Embryonic facial prominence (tissue), 1 donor: ENCODE results near the gene EPB41L5.
"Not testable (repeated sequence)": the region's sequence is repeated elsewhere in the genome, so short reads cannot be mapped to it uniquely, and the experiment has no call there.

Source experiments
- DNase-seq: peaks from one replicate; pipeline ENCODE4 v3.0.0-alpha.2; 2016; ENCODE audit errors: extremely low spot score

Gene EPB41L5

GRCh38 chr2:120141300-120142069 lies 128.6 kb downstream of the EPB41L5 start:
- DNase-seq, result no peak

GRCh38 chr2:120142528-120143219 lies 129.8 kb downstream of the EPB41L5 start:
- DNase-seq, result no peak

- DNase-seq, result no peak
These were observed 135.4 kb downstream of the EPB41L5 start for GRCh38 chr2:120148229-120148628.

GRCh38 chr2:120148669-120149068 lies 135.8 kb downstream of the EPB41L5 start:
- DNase-seq, result no peak

- DNase-seq, result no peak
These were observed 136.5 kb downstream of the EPB41L5 start for GRCh38 chr2:120149406-120149805.

GRCh38 chr2:120150040-120150482 lies 137.2 kb downstream of the EPB41L5 start:
- no peak for DNase-seq

GRCh38 chr2:120155308-120155707 lies 142.4 kb downstream of the EPB41L5 start:
- no peak for DNase-seq

GRCh38 chr2:120158658-120159057 lies 145.8 kb downstream of the EPB41L5 start:
- DNase-seq, result not testable (repeated sequence)

- no peak for DNase-seq
These were observed 148.3 kb downstream of the EPB41L5 start for GRCh38 chr2:120161190-120161589.

GRCh38 chr2:120162716-120163115 lies 149.8 kb downstream of the EPB41L5 start:
- DNase-seq, result no peak

- no peak for DNase-seq
These were observed 154.4 kb downstream of the EPB41L5 start for GRCh38 chr2:120167272-120167671.

GRCh38 chr2:120169020-120169419 lies 156.1 kb downstream of the EPB41L5 start:
- no peak for DNase-seq

GRCh38 chr2:120174963-120175581 lies 162.2 kb downstream of the EPB41L5 start:
- DNase-seq, result peak; percentile 64

GRCh38 chr2:120176526-120176925 lies 163.6 kb downstream of the EPB41L5 start:
- DNase-seq, result no peak

- DNase-seq, result no peak
These were observed 164.2 kb downstream of the EPB41L5 start for GRCh38 chr2:120177001-120177621.

GRCh38 chr2:120177973-120178372 lies 165.1 kb downstream of the EPB41L5 start:
- no peak for DNase-seq

GRCh38 chr2:120179396-120179795 lies 166.5 kb downstream of the EPB41L5 start:
- DNase-seq, result no peak

- no peak for DNase-seq
These were observed 167.2 kb downstream of the EPB41L5 start for GRCh38 chr2:120180066-120180465.

GRCh38 chr2:120182019-120182560 lies 169.2 kb downstream of the EPB41L5 start:
- DNase-seq, result no peak

- no peak for DNase-seq
These were observed 176.3 kb downstream of the EPB41L5 start for GRCh38 chr2:120189189-120189588.

GRCh38 chr2:120192280-120192679 lies 179.4 kb downstream of the EPB41L5 start:
- DNase-seq, result no peak

GRCh38 chr2:120195553-120195952 lies 182.7 kb downstream of the EPB41L5 start:
- no peak for DNase-seq
